Thymus (tissue), 11 donors: ENCODE results near the gene SELE. TPM values are rescaled to one million over a fixed set of nuclear protein-coding genes. Genes with fewer than 3 reads are reported as not detected.
A peak's percentile ranks its signal among the peaks of the same experiment; 100 is the strongest.
"Not testable (repeated sequence)": the region's sequence is repeated elsewhere in the genome, so short reads cannot be mapped to it uniquely, and the experiment has no call there.

Experiments
- DNase-seq, 9 donors: peaks; one replicate each; pipeline ENCODE4 v3.0.0-alpha.2; 2013; ENCODE audit warnings: low spot score in 9 of 9, low read depth in 6 of 9, missing footprints in 1 of 9
- H3K27ac ChIP-seq, 2 donors: one replicate each; pipeline ENCODE4 v1.5.1; 2013; ENCODE audit warnings: control low read depth in 1 of 2, low read depth in 1 of 2, low read length in 1 of 2, mild to moderate bottlenecking in 1 of 2, moderate library complexity in 1 of 2
- H3K27me3 ChIP-seq, 2 donors: one replicate each; pipeline ENCODE4 v1.5.1; 2013; ENCODE audit warnings: low read length in 1 of 2; ENCODE audit not compliant: control insufficient read depth in 2 of 2, insufficient read depth in 1 of 2
- H3K36me3 ChIP-seq, 2 donors: one replicate each; pipeline ENCODE4 v1.5.1; 2013; ENCODE audit warnings: low read length in 1 of 2, mild to moderate bottlenecking in 1 of 2, moderate library complexity in 1 of 2; ENCODE audit not compliant: control insufficient read depth in 2 of 2, insufficient read depth in 2 of 2
- H3K4me1 ChIP-seq, 2 donors: one replicate each; pipeline ENCODE4 v1.5.1; 2013; ENCODE audit warnings: low read length in 2 of 2; ENCODE audit not compliant: control insufficient read depth in 2 of 2, insufficient read depth in 2 of 2
- H3K4me3 ChIP-seq, 2 donors: one replicate each; pipeline ENCODE4 v1.5.1; 2013; ENCODE audit warnings: low read length in 2 of 2, control low read depth in 1 of 2, mild to moderate bottlenecking in 1 of 2
- H3K9me3 ChIP-seq, 2 donors: one replicate each; pipeline ENCODE4 v1.5.1; 2013; ENCODE audit warnings: low read length in 1 of 2, mild to moderate bottlenecking in 1 of 2; ENCODE audit not compliant: control insufficient read depth in 2 of 2, insufficient read depth in 1 of 2
- WGBS: extraction: QIAGEN DNeasy Blood & Tissue Kit; methylation state at CpG from one replicate; pipeline ENCODE4 v1.1.7; 2013; 5-methylcytosine and 5-hydroxymethylcytosine counted together
- polyA plus RNA-seq: library from polyadenylated mRNA; stranded (reverse); fragments of 200-250 nt; gene quantifications from one replicate; pipeline ENCODE4 v1.2.3, GENCODE V29; 2013
- total RNA-seq: library from RNA; stranded (reverse); fragments of 120-200 nt; gene quantifications from one replicate; pipeline ENCODE4 v1.2.4, GENCODE V29; 2013
- donor health status: healthy.

Gene SELE
- total and polyA plus RNA-seq, 2 donors: 1.5 to 2.8 TPM

GRCh38 chr1:169727307-169727706 is 6.6 kb downstream of the SELE start:
- H3K4me1 ChIP-seq: no peaks in the 10 kb centered on the region
- 98% methylated on average over 6 of the region's 6 CpGs for WGBS
- H3K9me3 ChIP-seq: no peaks in the 10 kb centered on the region
- no peak overlapping the region for H3K27ac ChIP-seq
- no peak overlapping the region for H3K4me3 ChIP-seq
- no peaks in the 10 kb centered on the region for H3K27me3 ChIP-seq
- no peak for DNase-seq
- H3K36me3 ChIP-seq: no peaks in the 10 kb centered on the region

DNA sequence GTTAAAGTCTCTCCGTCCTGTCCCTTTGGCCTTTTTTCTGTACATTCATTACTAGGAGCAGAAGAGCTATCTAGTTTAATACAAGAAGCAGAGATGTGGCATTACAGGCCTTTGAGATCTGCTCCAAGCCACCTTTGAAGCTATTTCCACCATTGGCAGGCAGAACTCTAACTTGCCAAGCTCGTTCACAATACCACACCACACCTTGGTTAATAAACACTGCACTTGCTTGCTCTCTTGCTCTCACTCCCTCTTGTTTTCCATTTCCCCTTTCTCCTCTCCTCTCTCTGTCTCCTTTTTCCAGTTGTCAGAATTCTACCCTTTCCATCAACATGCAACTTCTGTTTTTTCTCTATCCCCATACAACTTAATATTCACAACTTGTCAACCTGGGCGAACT is 7.0 kb downstream of the SELE start:
- Histone ChIP-seq H3K36me3 (no peaks in the 10 kb centered on the region), H3K27me3 (no peaks in the 10 kb centered on the region), H3K4me1 (no peaks in the 10 kb centered on the region), H3K27ac (no peak overlapping the region), H3K4me3 (no peak overlapping the region), H3K9me3 (no peaks in the 10 kb centered on the region)
- no peak for DNase-seq
- WGBS: 97% methylated on average over 3 of the region's 3 CpGs

DNA sequence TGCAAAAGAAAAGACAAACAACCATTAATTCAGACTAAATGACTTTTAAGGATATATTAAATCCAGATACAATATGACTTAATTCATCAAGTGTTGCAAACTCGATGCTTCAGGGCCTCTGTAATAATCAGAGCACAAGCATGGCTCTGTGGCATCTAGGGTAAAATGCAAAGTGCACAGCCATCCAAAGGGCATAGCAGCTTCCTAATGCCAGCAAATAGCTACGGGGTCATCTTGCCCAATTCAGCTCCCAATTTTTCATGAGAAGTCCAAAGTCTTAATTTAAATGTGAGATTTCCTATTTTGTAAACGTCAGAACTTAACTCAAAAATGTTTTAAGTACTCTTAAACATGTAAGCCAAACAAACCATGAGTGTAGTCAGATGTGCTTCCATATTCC is 7.9 kb downstream of the SELE start:
- no peaks in the 10 kb centered on the region for H3K9me3 ChIP-seq

DNA sequence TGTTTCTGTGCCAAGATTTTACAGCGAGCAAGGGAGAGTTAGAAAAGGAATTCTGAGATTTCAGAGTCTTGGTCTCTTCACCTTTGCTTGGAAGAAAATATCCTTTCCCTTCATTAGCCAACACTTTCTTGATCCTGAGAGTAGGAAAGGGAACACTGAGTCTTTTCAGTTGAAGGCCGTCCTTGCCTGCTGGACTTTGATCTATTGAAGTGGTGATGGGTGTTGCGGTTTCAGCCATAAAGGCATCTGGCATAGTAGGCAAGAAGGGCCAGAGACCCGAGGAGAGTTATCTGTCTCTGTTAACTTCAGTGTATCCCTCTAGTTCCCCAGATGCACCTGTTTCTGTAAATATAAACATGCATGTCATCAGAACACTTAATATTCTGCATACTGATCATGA is 9.7 kb downstream of the SELE start:
- Histone ChIP-seq H3K27me3 (no peaks in the 10 kb centered on the region), H3K27ac (no peak overlapping the region), H3K4me3 (no peak overlapping the region), H3K36me3 (no peaks in the 10 kb centered on the region), H3K9me3 (no peaks in the 10 kb centered on the region), H3K4me1 (no peaks in the 10 kb centered on the region)
- DNase-seq: no peak
- WGBS: 87% methylated on average over 4 of the region's 4 CpGs

More for the DNA sequence above, 7.9 kb downstream of the SELE start:
- 96% methylated on average over 3 of the region's 3 CpGs for WGBS
- Histone ChIP-seq H3K27me3 (no peaks in the 10 kb centered on the region), H3K4me3 (no peak overlapping the region), H3K36me3 (no peaks in the 10 kb centered on the region), H3K27ac (no peak overlapping the region), H3K4me1 (no peaks in the 10 kb centered on the region)
- DNase-seq: no peak

GRCh38 chr1:169723763-169724162 is 10.1 kb downstream of the SELE start:
- no peak for DNase-seq
- 96% methylated on average over 2 of the region's 2 CpGs for WGBS
- H3K9me3 ChIP-seq: no peaks in the 10 kb centered on the region
- H3K27me3 ChIP-seq: no peaks in the 10 kb centered on the region
- no peaks in the 10 kb centered on the region for H3K36me3 ChIP-seq
- no peaks in the 10 kb centered on the region for H3K4me1 ChIP-seq
- H3K4me3 ChIP-seq: no peak overlapping the region
- no peak overlapping the region for H3K27ac ChIP-seq

GRCh38 chr1:169722779-169723178 is 11.1 kb downstream of the SELE start:
- no peak overlapping the region for H3K27ac ChIP-seq
- no peak overlapping the region for H3K4me3 ChIP-seq
- no peaks in the 10 kb centered on the region for H3K9me3 ChIP-seq
- peak in 1 of 9 donors; percentile 46 for DNase-seq
- H3K36me3 ChIP-seq: no peaks in the 10 kb centered on the region
- no peaks in the 10 kb centered on the region for H3K4me1 ChIP-seq
- no peaks in the 10 kb centered on the region for H3K27me3 ChIP-seq

DNA sequence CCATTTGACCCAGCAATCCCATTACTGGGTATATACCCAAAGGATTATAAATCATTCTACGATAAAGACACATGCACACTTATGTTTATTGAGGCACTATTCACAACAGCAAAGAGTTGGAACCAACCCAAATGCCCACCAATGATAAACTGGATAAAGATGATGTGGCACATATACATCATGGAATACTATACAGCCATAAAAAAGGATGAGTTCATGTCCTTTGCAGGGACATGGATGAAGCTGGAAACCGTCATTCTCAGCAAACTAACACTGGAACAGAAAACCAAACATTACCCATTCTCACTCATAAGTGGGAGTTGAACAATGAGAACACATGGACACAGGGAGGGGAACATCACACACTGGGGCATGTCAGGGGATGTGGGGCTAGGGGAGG is 18.8 kb downstream of the SELE start:
- not testable (repeated sequence) for H3K27ac ChIP-seq, H3K36me3 ChIP-seq, H3K4me3 ChIP-seq, H3K27me3 ChIP-seq, H3K4me1 ChIP-seq, DNase-seq, H3K9me3 ChIP-seq
- 71% methylated on average over 2 of the region's 2 CpGs for WGBS

GRCh38 chr1:169713090-169713489 is 20.8 kb downstream of the SELE start:
- DNase-seq, H3K27ac ChIP-seq, H3K9me3 ChIP-seq, H3K27me3 ChIP-seq, H3K4me3 ChIP-seq, H3K36me3 ChIP-seq: not testable (repeated sequence)
- peaks cover 4 to 11% of the 10 kb centered on the region in 2 donors for H3K4me1 ChIP-seq
- 98% methylated on average over 5 of the region's 5 CpGs for WGBS

GRCh38 chr1:169712309-169712631 is 21.6 kb downstream of the SELE start:
- H3K4me3 ChIP-seq: no peak overlapping the region

More at GRCh38 chr1:169712309-169712631, 21.6 kb downstream of the SELE start:
- no peaks in the 10 kb centered on the region for H3K27me3 ChIP-seq
- no peak overlapping the region for H3K27ac ChIP-seq
- no peaks in the 10 kb centered on the region for H3K9me3 ChIP-seq
- no peak for DNase-seq
- H3K4me1 ChIP-seq: peaks cover 5 to 14% of the 10 kb centered on the region in 2 donors
- H3K36me3 ChIP-seq: no peaks in the 10 kb centered on the region
- WGBS: 98% methylated on average over 2 of the region's 2 CpGs
